Large intestine (tissue), 3 donors: Measurements from ENCODE around the gene MEIS1. TPM values are rescaled to one million over a fixed set of nuclear protein-coding genes. Genes with fewer than 3 reads are reported as not detected.

Source experiments
- DNase-seq, 2 donors: peaks; one replicate each; pipeline versions ENCODE4 v3.0.0 to v3.0.0-alpha.2; 2013
- H3K27ac ChIP-seq: one replicate; pipeline ENCODE4 v1.5.1; 2013; ENCODE audit warnings: low read length
- H3K27me3 ChIP-seq: 2 replicates; pipeline ENCODE4 v1.6.1; 2013; ENCODE audit warnings: low read length; ENCODE audit not compliant: control insufficient read depth, insufficient read depth
- H3K36me3 ChIP-seq: 2 replicates; pipeline ENCODE4 v1.6.1; 2013; ENCODE audit warnings: low read length; ENCODE audit not compliant: control insufficient read depth, insufficient read depth
- H3K4me1 ChIP-seq: one replicate; pipeline ENCODE4 v1.6.1; 2013; ENCODE audit warnings: low read length; ENCODE audit not compliant: control insufficient read depth, insufficient read depth
- H3K4me3 ChIP-seq: one replicate; pipeline ENCODE4 v1.5.1; 2013; ENCODE audit warnings: low read length
- H3K9me3 ChIP-seq: one replicate; pipeline ENCODE4 v1.6.1; 2013; ENCODE audit warnings: mild to moderate bottlenecking, low read depth, low read length, moderate library complexity; ENCODE audit not compliant: control insufficient read depth
- WGBS: methylation state at CpG from one replicate; pipeline ENCODE4 v1.1.5; 2013; ENCODE audit warnings: low lambda C conversion rate; ENCODE audit not compliant: insufficient coverage; 5-methylcytosine and 5-hydroxymethylcytosine counted together
- polyA plus RNA-seq: library from polyadenylated mRNA; unstranded; fragments of 120-200 nt; gene quantifications from one replicate; pipeline ENCODE4 v1.2.1, GENCODE V29; 2013

Gene MEIS1
- polyA plus RNA-seq, 1 donor: 34.3 TPM

- no peak overlapping the region for H3K4me3 ChIP-seq
- H3K4me1 ChIP-seq: peaks cover 11% of the 10 kb centered on the region
- WGBS: no CpG with 5 or more reads among the region's 2 CpGs
- peaks cover 4% of the 10 kb centered on the region for H3K36me3 ChIP-seq
- H3K27me3 ChIP-seq: no peaks in the 10 kb centered on the region
- H3K9me3 ChIP-seq: no peaks in the 10 kb centered on the region
- H3K27ac ChIP-seq: no peak overlapping the region
- no peak for DNase-seq
These were observed 89.1 kb downstream of the MEIS1 start for GRCh38 chr2:66523990-66524389.

- Histone ChIP-seq H3K9me3 (no peaks in the 10 kb centered on the region), H3K4me3 (no peak overlapping the region), H3K36me3 (no peaks in the 10 kb centered on the region), H3K27me3 (no peaks in the 10 kb centered on the region), H3K27ac (no peak overlapping the region), H3K4me1 (peaks cover 16% of the 10 kb centered on the region)
- no CpG with 5 or more reads among the region's 5 CpGs for WGBS
- DNase-seq: no peak
These were observed 90.7 kb downstream of the MEIS1 start for GRCh38 chr2:66525606-66526005.

DNA sequence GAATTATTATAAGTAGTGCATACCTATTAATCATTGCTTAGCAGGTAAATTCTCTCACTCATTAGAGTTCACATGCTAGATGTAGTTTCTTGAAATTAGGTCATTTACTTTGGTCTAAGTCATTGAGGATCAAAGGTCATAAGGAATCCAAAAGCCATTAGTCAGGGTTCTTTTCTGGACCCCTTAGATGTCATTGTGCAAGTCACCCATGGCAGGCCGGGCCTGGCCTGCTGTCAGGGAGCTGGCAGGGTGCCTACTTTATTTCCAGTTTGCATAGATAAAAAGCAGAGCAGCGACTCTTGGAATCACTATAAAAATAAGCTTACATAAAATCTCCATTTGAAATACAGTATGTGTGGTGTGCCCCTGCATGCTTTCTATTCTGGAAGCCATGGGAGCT, 91.3 kb downstream of the MEIS1 start:
- no peak overlapping the region for H3K4me3 ChIP-seq
- no peaks in the 10 kb centered on the region for H3K9me3 ChIP-seq
- no peaks in the 10 kb centered on the region for H3K27me3 ChIP-seq
- H3K27ac ChIP-seq: no peak overlapping the region
- peak; percentile 68 to 83 for DNase-seq
- WGBS: no CpG with 5 or more reads among the region's 2 CpGs
- peaks cover 16% of the 10 kb centered on the region for H3K4me1 ChIP-seq
- no peaks in the 10 kb centered on the region for H3K36me3 ChIP-seq

DNA sequence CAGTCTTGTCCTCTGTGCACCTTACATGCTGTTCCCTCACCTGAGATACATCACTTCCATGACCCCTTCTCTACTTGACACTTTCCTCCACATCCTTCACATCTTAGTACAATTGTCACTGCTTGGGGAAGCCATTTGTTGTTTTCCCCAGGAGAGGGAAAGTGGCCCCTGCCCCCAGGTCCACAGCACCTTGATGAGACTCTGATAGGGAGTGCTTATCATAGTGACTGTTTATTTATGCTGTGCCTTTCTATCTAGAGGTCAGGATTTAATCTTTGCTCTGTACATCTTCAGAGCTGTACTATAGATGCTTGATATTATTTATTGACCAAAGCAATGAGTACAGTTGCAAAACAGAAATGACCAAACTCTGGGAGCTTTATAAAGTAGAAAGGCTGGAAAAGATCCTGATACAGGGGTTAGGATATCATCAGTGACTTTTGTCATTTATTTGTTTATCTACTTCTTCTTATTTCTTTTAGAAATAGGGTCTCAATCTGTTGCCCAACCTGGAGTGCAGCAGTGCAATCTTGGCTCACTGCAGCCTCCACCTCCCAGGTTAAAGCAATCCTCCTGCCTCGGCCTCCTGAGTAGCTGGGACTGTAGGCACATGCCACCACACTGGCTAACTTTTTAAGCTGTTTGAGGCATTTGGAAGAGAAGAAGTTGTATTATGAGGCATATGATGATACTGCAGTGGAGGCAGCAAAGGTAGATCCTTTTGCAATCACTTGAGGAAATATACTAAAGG, 94.2 kb downstream of the MEIS1 start:
- Histone ChIP-seq H3K27me3 (no peaks in the 10 kb centered on the region), H3K4me1 (peaks cover 18% of the 10 kb centered on the region), H3K36me3 (no peaks in the 10 kb centered on the region), H3K27ac (no peak overlapping the region), H3K9me3 (no peaks in the 10 kb centered on the region), H3K4me3 (no peak overlapping the region)
- WGBS: no CpG with 5 or more reads among the region's 1 CpG
- DNase-seq: no peak

- H3K27ac ChIP-seq: no peak overlapping the region
- WGBS: no CpG with 5 or more reads among the region's 3 CpGs
These were observed 95.7 kb downstream of the MEIS1 start for GRCh38 chr2:66530651-66531050.

GRCh38 chr2:66531155-66531554, 96.2 kb downstream of the MEIS1 start:
- no peak overlapping the region for H3K27ac ChIP-seq
- H3K4me1 ChIP-seq: peaks cover 16% of the 10 kb centered on the region

More at GRCh38 chr2:66530651-66531050, 95.7 kb downstream of the MEIS1 start:
- Histone ChIP-seq H3K4me3 (no peak overlapping the region), H3K36me3 (no peaks in the 10 kb centered on the region), H3K9me3 (no peaks in the 10 kb centered on the region), H3K27me3 (no peaks in the 10 kb centered on the region), H3K4me1 (peaks cover 20% of the 10 kb centered on the region)
- peak in 1 of 2 donors; percentile 43 for DNase-seq

GRCh38 chr2:66531567-66531966, 96.6 kb downstream of the MEIS1 start:
- no peaks in the 10 kb centered on the region for H3K9me3 ChIP-seq
- no CpG with 5 or more reads among the region's 13 CpGs for WGBS
- H3K36me3 ChIP-seq: no peaks in the 10 kb centered on the region
- H3K27ac ChIP-seq: no peak overlapping the region
- no peak for DNase-seq
- peaks cover 16% of the 10 kb centered on the region for H3K4me1 ChIP-seq
- no peak overlapping the region for H3K4me3 ChIP-seq
- H3K27me3 ChIP-seq: no peaks in the 10 kb centered on the region

More at GRCh38 chr2:66531155-66531554, 96.2 kb downstream of the MEIS1 start:
- WGBS: no CpG with 5 or more reads among the region's 1 CpG
- H3K9me3 ChIP-seq: no peaks in the 10 kb centered on the region
- DNase-seq: no peak
- no peaks in the 10 kb centered on the region for H3K36me3 ChIP-seq
- H3K27me3 ChIP-seq: no peaks in the 10 kb centered on the region
- H3K4me3 ChIP-seq: no peak overlapping the region

GRCh38 chr2:66532972-66533868, 98.3 kb downstream of the MEIS1 start:
- 100% methylated on average over 3 of the region's 11 CpGs for WGBS
- Histone ChIP-seq H3K27ac (no peak overlapping the region), H3K9me3 (no peaks in the 10 kb centered on the region), H3K4me3 (no peak overlapping the region), H3K27me3 (no peaks in the 10 kb centered on the region), H3K36me3 (no peaks in the 10 kb centered on the region), H3K4me1 (peaks cover 20% of the 10 kb centered on the region)
- no peak for DNase-seq

DNA sequence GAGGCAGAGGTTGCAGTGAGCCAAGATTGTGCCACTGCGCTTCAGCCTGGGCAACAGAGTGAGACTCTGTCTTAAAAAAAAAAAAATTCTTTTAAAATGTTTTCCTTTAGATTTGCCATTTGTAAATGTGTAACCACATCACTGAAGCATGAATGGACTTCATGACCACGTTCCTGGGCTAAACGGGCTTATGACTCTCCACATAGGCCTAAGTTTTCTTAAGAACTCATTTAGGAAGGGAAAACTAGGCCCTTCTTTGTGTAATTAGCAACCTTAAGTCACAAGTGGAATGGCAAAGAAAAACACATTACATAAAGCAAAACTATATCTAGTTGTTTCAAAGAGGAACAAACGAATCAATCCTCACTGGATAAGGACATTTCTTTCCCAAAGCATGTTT, 99.5 kb downstream of the MEIS1 start:
- Histone ChIP-seq H3K27me3 (no peaks in the 10 kb centered on the region), H3K27ac (no peak overlapping the region), H3K9me3 (no peaks in the 10 kb centered on the region), H3K36me3 (no peaks in the 10 kb centered on the region), H3K4me3 (no peak overlapping the region), H3K4me1 (peaks cover 18% of the 10 kb centered on the region)
- DNase-seq: no peak
- WGBS: 57% methylated on average over 2 of the region's 4 CpGs

DNA sequence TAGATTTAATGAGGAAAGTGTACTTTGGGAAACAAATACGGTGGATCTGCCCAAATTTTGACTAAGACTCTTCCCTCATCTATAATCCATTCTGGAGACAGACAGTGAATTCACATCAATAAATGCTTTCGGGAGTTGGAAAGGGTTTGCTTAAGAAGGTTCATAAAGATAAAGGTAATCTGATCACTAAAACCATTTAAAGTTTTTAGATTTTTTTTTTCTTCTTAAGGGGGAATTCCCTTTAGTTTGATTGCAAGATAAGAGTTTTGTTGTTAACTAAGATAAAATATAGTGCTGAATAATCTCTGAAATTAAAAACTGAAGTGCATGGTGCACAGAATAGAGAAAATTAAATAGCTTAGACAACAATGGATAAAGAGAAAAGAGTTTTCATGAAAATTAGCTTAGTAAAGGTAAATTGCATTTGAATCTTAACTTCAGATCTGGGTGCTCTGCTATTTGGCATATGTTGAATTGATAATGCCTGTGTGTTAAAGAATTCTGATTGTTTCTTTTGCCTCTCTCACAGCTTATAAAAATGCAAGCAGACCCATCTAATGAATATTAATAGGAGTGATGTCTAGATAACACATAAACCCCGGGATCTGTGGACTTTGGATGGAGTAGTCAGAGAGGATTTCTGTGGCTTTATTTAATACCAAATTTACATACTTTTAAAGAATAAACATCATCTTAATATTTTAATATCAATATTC, 100.8 kb downstream of the MEIS1 start:
- no peak for DNase-seq
- Histone ChIP-seq H3K36me3 (no peaks in the 10 kb centered on the region), H3K9me3 (no peaks in the 10 kb centered on the region), H3K27ac (no peak overlapping the region), H3K4me1 (peaks cover 15% of the 10 kb centered on the region), H3K4me3 (no peak overlapping the region), H3K27me3 (no peaks in the 10 kb centered on the region)
- 0% methylated on average over 1 of the region's 3 CpGs for WGBS
